Spinal cord (tissue), 10 donors: Measurements from ENCODE around the gene PTGER2. TPM values are rescaled to one million over a fixed set of nuclear protein-coding genes. Genes with fewer than 3 reads are reported as not detected.

Experiments
- DNase-seq, 6 donors: peaks; one replicate each; pipeline versions ENCODE4 v3.0.0 to v3.0.0-alpha.2; 2013 to 2015; ENCODE audit warnings: low spot score in 6 of 6, low read depth in 4 of 6
- H3K27ac ChIP-seq: one replicate; pipeline ENCODE4 v1.5.1; 2013; ENCODE audit warnings: low read depth, low read length, control low read depth
- H3K27me3 ChIP-seq: one replicate; pipeline ENCODE4 v1.6.1; 2013; ENCODE audit warnings: low read length; ENCODE audit not compliant: control insufficient read depth, insufficient read depth
- H3K36me3 ChIP-seq: one replicate; pipeline ENCODE4 v1.6.1; 2013; ENCODE audit warnings: low read length; ENCODE audit not compliant: control insufficient read depth, insufficient read depth
- H3K4me1 ChIP-seq: one replicate; pipeline ENCODE4 v1.6.1; 2013; ENCODE audit warnings: low read length; ENCODE audit not compliant: control insufficient read depth, insufficient read depth
- H3K4me3 ChIP-seq: one replicate; pipeline ENCODE4 v1.5.1; 2013; ENCODE audit warnings: low read depth, low read length, control low read depth
- H3K9me3 ChIP-seq: one replicate; pipeline ENCODE4 v1.6.1; 2013; ENCODE audit warnings: low read length; ENCODE audit not compliant: control insufficient read depth, insufficient read depth
- WGBS: methylation state at CpG from one replicate; pipeline ENCODE4 v1.1.5; 2013; ENCODE audit warnings: missing lambda C conversion rate; ENCODE audit not compliant: insufficient coverage; 5-methylcytosine and 5-hydroxymethylcytosine counted together
- polyA plus RNA-seq, 2 donors: library from polyadenylated mRNA; unstranded; fragments of 120-200 nt; gene quantifications; one replicate each; pipeline ENCODE4 v1.2.1, GENCODE V29; 2013; ENCODE audit not compliant: insufficient read length in 2 of 2
- total RNA-seq, 2 donors: library from RNA; depleted of rRNA in 1 of 2; stranded (reverse); fragments of 120-200 nt in 1 of 2; fragments of >200 nt in 1 of 2; gene quantifications; one replicate each; pipeline versions ENCODE4 v1.2.3 to v1.2.4, GENCODE V29; 2013 to 2014
- donor health status: healthy.

The PTGER2 gene
- total and polyA plus RNA-seq, 4 donors, result 2.4 to 3.6 (median 2.9) TPM

DNA sequence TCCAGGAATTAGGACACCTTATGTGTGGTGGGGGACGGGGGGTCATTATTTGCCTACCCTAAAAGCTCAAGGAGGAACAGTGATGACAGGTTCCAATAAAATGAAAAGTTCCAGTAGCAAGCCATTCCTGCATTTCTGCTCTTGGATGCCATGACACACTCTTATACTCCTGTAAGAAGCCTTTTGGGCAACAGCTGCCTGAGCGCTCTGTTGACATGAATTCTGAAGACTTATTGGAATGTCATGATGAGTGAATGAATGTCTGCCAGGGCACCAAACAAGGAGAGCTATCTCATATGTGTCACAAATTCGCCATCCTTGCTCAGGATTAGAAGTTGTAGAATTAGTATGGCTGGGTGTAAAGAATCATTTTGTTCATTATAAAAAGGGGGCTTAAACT, 36.3 kb downstream of the PTGER2 start:
- H3K36me3 ChIP-seq, result no peaks in the 10 kb centered on the region
- H3K27ac ChIP-seq, result no peak overlapping the region
- no peak for DNase-seq
- no CpG with 5 or more reads among the region's 3 CpGs for WGBS
- H3K27me3 ChIP-seq, result no peaks in the 10 kb centered on the region
- H3K4me3 ChIP-seq, result no peak overlapping the region
- H3K9me3 ChIP-seq, result no peaks in the 10 kb centered on the region
- H3K4me1 ChIP-seq, result no peaks in the 10 kb centered on the region

DNA sequence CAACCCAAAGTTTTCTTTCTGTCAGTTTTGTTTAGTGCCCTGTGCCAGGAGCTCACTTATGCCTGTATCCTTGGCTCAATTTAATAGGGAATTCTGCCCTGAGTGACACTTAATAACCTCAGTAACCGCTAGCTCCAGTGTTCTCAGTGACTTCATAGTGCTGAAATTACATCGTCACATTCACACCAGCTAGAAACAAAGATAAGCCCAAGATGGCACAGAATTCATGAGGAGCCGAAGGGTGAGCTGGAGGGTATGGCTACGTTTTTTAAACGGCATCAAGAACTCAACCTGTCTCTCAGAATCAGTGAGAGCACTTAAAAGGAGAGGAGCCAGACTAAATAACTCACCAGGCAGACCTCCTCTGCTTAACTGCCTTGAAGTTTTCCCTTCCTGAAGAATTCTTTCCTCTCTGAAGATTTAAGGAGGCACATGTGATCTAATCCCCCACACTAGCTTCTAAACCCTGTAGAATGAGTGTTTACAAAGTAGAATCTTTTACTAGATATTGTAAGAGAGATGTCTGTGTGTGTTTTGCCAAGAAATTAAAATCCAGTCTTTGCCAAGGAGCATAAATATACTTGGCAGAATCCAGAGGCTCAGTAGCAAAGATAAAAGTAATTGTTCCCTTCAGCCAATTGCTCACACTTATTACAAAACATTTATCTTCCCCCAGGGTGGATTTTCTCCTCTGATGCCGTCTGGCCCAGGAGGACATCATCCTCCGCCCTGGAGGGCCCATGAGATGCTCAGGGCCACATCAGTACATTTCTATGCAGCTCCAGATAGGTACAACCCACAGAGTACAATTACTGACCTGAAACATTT, 37.3 kb downstream of the PTGER2 start:
- no peaks in the 10 kb centered on the region for H3K36me3 ChIP-seq
- DNase-seq, result peak in 2 of 6 donors; percentile 49 to 74
- no peaks in the 10 kb centered on the region for H3K4me1 ChIP-seq
- WGBS, result 6% methylated on average over 2 of the region's 7 CpGs
- H3K27me3 ChIP-seq, result no peaks in the 10 kb centered on the region
- H3K27ac ChIP-seq, result peak overlapping the region; percentile 18
- no peaks in the 10 kb centered on the region for H3K9me3 ChIP-seq
- no peak overlapping the region for H3K4me3 ChIP-seq

DNA sequence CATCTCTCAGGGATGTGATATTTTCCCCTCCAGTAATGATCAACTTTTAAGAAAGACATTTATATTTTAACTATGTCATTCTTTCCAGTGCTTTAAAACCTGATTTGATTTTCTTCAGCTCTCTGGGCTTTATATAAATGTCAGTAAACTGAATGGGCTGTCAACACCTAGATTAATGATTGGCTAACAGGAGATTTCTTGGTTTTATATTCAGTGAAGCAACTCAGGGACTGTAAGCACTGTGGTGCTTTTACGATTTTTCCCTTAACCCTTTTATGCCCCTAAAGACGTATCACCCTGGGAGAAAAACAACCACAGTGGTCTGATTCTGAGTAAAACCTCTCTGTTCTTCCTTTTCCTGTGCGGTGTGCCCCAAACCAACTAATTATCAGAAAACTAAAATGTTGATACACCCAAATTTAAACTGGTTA, 38.0 kb downstream of the PTGER2 start:
- no peaks in the 10 kb centered on the region for H3K36me3 ChIP-seq
- H3K27me3 ChIP-seq, result no peaks in the 10 kb centered on the region
- peak in 1 of 6 donors; percentile 70 for DNase-seq
- no peak overlapping the region for H3K4me3 ChIP-seq
- WGBS, result 20% methylated on average over 3 of the region's 3 CpGs
- H3K4me1 ChIP-seq, result no peaks in the 10 kb centered on the region
- no peak overlapping the region for H3K27ac ChIP-seq
- H3K9me3 ChIP-seq, result no peaks in the 10 kb centered on the region

DNA sequence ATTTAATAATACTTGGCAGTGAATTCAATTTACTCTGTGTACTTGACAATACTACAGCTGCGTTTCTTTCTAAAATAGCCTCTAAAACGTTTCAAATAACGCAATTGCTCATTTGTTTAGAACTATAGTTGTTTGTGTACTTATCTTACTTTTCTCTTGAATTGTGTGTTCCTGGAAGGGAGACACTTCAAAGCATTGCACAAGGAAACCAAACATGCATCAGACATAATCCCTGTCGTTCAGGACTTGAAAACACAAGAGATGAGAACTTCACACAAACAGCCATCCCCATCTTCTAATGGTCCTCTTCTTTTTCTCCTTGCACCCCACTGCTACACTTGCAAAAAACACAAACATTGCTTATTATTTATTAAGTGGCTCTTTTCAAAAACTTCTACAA, 38.5 kb downstream of the PTGER2 start:
- Histone ChIP-seq H3K4me3 (no peak overlapping the region), H3K27me3 (no peaks in the 10 kb centered on the region), H3K4me1 (no peaks in the 10 kb centered on the region), H3K36me3 (no peaks in the 10 kb centered on the region), H3K9me3 (no peaks in the 10 kb centered on the region), H3K27ac (no peak overlapping the region)
- DNase-seq, result no peak
- WGBS, result 0% methylated on average over 1 of the region's 4 CpGs

DNA sequence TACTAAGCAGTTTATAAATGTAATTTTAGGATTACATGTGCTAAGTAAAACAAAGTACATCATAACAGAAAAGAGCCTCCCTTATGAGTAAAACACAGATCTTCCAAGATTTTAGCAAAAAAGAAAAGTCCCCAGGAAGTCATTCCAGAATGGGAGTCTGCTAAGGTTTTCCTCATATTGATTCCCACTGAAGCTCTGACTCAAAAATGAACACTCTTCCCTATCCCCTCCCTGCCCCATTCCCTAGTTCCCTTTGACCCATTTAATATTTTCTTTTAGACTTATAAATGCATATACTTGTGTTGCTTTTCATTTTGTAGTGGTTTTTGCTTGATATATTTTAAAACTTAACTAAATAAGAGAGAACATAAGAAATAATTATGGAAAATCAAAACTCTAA, 40.1 kb downstream of the PTGER2 start:
- H3K27me3 ChIP-seq, result no peaks in the 10 kb centered on the region
- no peak for DNase-seq
- H3K4me3 ChIP-seq, result no peak overlapping the region
- no peaks in the 10 kb centered on the region for H3K36me3 ChIP-seq
- no peaks in the 10 kb centered on the region for H3K4me1 ChIP-seq
- no peak overlapping the region for H3K27ac ChIP-seq
- H3K9me3 ChIP-seq, result no peaks in the 10 kb centered on the region

DNA sequence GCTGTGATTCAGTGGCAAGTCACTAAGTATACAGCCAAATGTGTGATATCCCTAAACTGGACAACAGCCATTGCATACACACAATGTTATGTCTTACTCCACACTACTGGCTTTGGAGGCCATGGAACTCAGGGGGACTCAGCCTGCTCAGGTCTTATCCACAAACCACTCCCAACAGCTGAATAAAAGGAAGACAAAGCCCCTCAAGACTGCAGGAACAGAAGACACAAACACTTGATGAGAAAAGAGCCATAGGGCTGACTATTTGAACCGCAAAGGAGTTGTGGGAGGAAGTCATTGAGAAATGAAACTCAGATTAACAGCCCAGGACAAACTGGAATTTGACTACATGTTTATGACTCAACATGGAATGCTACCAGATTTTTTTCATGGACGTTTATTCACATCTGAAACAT, 40.9 kb downstream of the PTGER2 start:
- H3K4me1 ChIP-seq, result no peaks in the 10 kb centered on the region
- no peaks in the 10 kb centered on the region for H3K9me3 ChIP-seq

DNA sequence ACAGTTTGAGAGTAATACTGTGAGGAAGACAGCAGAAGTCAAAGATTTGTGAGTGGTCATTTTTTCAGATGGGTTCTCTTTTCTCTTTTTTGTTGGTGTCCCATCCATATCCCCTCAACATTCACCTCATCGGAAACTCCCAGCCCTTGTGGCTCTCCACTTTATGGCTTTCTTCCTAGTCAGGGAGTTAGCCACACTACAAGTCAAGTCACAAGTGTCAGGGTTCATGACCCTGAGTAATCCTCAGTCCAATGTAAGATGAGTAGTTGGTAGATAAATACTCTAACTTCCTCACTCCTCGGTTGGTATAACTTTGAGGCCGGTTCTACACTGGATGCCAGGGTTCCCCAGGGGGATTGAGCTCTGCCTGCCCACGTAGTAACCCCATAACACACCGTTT, 41.4 kb downstream of the PTGER2 start:
- 60% methylated on average over 4 of the region's 5 CpGs for WGBS
- H3K27ac ChIP-seq, result no peak overlapping the region
- H3K9me3 ChIP-seq, result no peaks in the 10 kb centered on the region

More for the DNA sequence above, 40.9 kb downstream of the PTGER2 start:
- no CpG with 5 or more reads among the region's 2 CpGs for WGBS
- no peak overlapping the region for H3K4me3 ChIP-seq
- H3K27me3 ChIP-seq, result no peaks in the 10 kb centered on the region
- no peaks in the 10 kb centered on the region for H3K36me3 ChIP-seq
- H3K27ac ChIP-seq, result no peak overlapping the region
- no peak for DNase-seq

DNA sequence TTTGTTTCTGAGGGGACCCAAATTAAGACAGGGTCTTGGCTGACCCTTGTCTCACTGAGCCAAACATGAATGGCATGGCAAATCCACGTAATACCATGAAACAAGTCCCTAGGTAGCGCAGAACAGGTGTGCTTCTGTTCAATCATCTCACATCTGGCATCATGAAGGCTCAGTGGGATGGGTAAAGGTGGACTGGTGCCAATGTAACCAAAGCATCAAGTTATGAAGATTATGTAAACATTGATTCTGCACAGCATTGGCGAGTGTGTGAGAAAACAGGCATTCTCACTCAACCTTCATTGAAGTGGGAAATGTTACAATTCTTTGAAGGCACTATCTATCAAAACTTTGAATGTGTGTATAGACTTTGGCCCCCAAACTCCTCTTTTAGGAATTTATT, 41.9 kb downstream of the PTGER2 start:
- DNase-seq, result no peak
- H3K36me3 ChIP-seq, result no peaks in the 10 kb centered on the region
- H3K4me3 ChIP-seq, result no peak overlapping the region
- no peaks in the 10 kb centered on the region for H3K9me3 ChIP-seq
- no peaks in the 10 kb centered on the region for H3K27me3 ChIP-seq
- no peak overlapping the region for H3K27ac ChIP-seq
- no peaks in the 10 kb centered on the region for H3K4me1 ChIP-seq
- WGBS, result 92% methylated on average over 2 of the region's 3 CpGs

More for the DNA sequence above, 41.4 kb downstream of the PTGER2 start:
- Histone ChIP-seq H3K4me1 (no peaks in the 10 kb centered on the region), H3K4me3 (no peak overlapping the region), H3K36me3 (no peaks in the 10 kb centered on the region), H3K27me3 (no peaks in the 10 kb centered on the region)
- DNase-seq, result no peak

DNA sequence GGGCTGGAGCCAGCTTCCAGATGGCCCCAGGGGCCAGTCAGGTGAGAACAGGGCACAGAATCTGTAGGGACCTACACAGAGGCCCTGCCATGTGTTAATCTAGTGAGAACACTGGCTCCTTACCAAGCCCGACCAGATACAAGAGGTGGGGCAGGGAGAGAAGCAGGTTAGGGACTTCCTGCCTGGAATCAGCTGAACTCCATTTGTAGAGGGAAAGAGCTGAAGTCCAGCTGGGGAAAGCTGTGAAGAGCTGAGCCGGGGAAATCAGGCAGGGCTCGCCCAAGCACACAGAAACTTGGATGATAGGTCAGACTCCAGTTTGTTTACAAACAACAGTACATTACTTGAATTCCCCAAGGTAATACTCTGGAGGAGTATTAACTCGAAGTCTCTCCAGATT, 46.7 kb downstream of the PTGER2 start:
- Histone ChIP-seq H3K27ac (no peak overlapping the region), H3K36me3 (no peaks in the 10 kb centered on the region), H3K4me1 (no peaks in the 10 kb centered on the region), H3K9me3 (no peaks in the 10 kb centered on the region), H3K4me3 (no peak overlapping the region), H3K27me3 (no peaks in the 10 kb centered on the region)
- 57% methylated on average over 2 of the region's 4 CpGs for WGBS
- DNase-seq, result no peak

DNA sequence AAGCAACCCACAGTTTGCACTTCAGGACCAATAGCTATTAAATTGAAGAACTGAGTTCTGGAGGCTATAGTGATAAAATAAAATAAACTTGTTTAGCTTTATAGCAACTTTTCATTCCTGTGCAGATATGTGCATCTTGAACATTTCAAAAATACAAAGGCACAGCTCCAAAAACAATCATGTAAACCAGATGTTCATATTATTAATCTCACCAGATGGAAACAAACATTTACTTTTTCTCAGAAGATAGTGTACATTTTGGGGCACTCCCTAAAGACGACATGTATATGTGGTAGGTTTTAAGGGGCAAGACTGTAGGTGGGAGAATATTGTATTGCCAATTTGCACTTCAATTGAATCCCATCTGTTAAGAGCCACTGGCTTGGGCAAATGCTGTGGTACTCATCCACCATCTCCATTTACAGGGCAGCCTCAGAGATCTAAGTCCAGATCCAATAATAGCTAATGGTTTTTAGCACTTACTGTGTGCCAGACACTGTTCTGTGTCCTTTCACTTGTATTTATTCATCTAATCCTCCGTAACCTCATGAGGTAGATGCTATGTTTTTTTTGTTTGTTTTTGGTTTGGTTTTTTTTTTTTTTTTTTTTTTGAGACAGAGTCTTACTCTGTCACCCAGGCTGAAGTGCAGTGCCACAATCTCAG, 49.1 kb downstream of the PTGER2 start:
- Histone ChIP-seq H3K27ac (no peak overlapping the region), H3K4me3 (no peak overlapping the region), H3K9me3 (no peaks in the 10 kb centered on the region), H3K4me1 (no peaks in the 10 kb centered on the region), H3K36me3 (no peaks in the 10 kb centered on the region), H3K27me3 (no peaks in the 10 kb centered on the region)
- WGBS, result no CpG with 5 or more reads among the region's 2 CpGs
- peak in 1 of 6 donors; percentile 11 for DNase-seq
